Measurements from ENCODE around the gene OR4K2. TPM values are rescaled to one million over a fixed set of nuclear protein-coding genes. Genes with fewer than 3 reads are reported as not detected.

Gene OR4K2
- total RNA-seq, 1 experiment from 2014 or later, result not detected

- no peak overlapping the region for H2AFZ ChIP-seq (ENCODE audit: low read length)
- DNase-seq, result no peak
- no peak overlapping the region for H3K4me2 ChIP-seq (ENCODE audit: insufficient read depth, insufficient read length, low read length)
- Mint-ChIP-seq H3K4me1 (no peaks in the 10 kb centered on the region), H3K27me3 (ENCODE audit: low read depth) (no peaks in the 10 kb centered on the region), H3K36me3 (ENCODE audit: insufficient read depth in 1 of 3, low read depth in 3 of 3) (peaks cover 0 to 5% (median 4%) of the 10 kb centered on the region in 3 experiments; a peak in 5 of 7 replicates), H3K4me3 (no peak overlapping the region), H3K9me3 (peaks cover 15 to 20% of the 10 kb centered on the region in 2 experiments), H3K27ac (no peak overlapping the region)
- no peak overlapping the region for H2BK12ac ChIP-seq (ENCODE audit: insufficient read length, low read depth, low read length)
- H3K27ac ChIP-seq (ENCODE audit: insufficient read length, low read depth, low read length), result no peak overlapping the region
- H3T11ph ChIP-seq (ENCODE audit: low read length), result no peak overlapping the region
- H2BK5ac ChIP-seq (ENCODE audit: insufficient read length, low read length), result no peak overlapping the region
- H3K4me1 ChIP-seq (ENCODE audit: insufficient read depth, low read length), result no peaks in the 10 kb centered on the region
- H3K79me2 ChIP-seq (ENCODE audit: insufficient read depth, low read length), result no peaks in the 10 kb centered on the region
- H3K23me2 ChIP-seq (ENCODE audit: insufficient read length, low read depth, low read length, poor library complexity, severe bottlenecking), result no peaks in the 10 kb centered on the region
- no peak overlapping the region for H3K18ac ChIP-seq (ENCODE audit: insufficient read length, low read depth, low read length)
- no peaks in the 10 kb centered on the region for H3K27me3 ChIP-seq (ENCODE audit: insufficient read depth, low read length)
- no peak overlapping the region for H3K14ac ChIP-seq (ENCODE audit: insufficient read depth, low read length)
- no peak overlapping the region for H2BK120ac ChIP-seq (ENCODE audit: low read depth, low read length, poor library complexity, severe bottlenecking)
- TF ChIP-seq CTCF (conservative IDR thresholded peaks at IDR 0.05), result no peak
- H3K79me1 ChIP-seq (ENCODE audit: insufficient read depth, low read depth, low read length, poor library complexity, severe bottlenecking), result no peaks in the 10 kb centered on the region
- H2BK20ac ChIP-seq (ENCODE audit: low read depth, low read length, poor library complexity, severe bottlenecking), result no peak overlapping the region
- no peak overlapping the region for H3K4ac ChIP-seq (ENCODE audit: low read depth, low read length)
- H3K23ac ChIP-seq (ENCODE audit: insufficient read length, low read depth, low read length), result no peak overlapping the region
- peaks cover 82% of the 10 kb centered on the region for H3K9me3 ChIP-seq (ENCODE audit: control insufficient read depth, low read depth, low read length)
- no peak overlapping the region for H4K5ac ChIP-seq (ENCODE audit: insufficient read length, low read depth, low read length)
- no peak overlapping the region for H4K91ac ChIP-seq (ENCODE audit: insufficient read length, low read depth, low read length)
- H3K9ac ChIP-seq (ENCODE audit: extremely low read depth, insufficient read length, low read length), result no peak overlapping the region
- no peak overlapping the region for H4K8ac ChIP-seq (replicated peaks; ENCODE audit: insufficient read length, low read depth, low read length)
- H3K56ac ChIP-seq (ENCODE audit: insufficient read length, low read depth, low read length), result no peak overlapping the region
- H2AK5ac ChIP-seq (ENCODE audit: insufficient read length, low read length), result no peak overlapping the region
- H2BK15ac ChIP-seq (ENCODE audit: low read depth, low read length), result no peak overlapping the region
- H4K20me1 ChIP-seq (ENCODE audit: control insufficient read depth, insufficient read depth, insufficient read length), result no peaks in the 10 kb centered on the region
These were observed 36.5 kb upstream of the OR4K2 start for GRCh38 chr14:19838433-19838832.

Measured in H9 (cell line).